ENCODE results near the gene PROSER2. TPM values are rescaled to one million over a fixed set of nuclear protein-coding genes. Genes with fewer than 3 reads are reported as not detected.

PROSER2 gene
- total and polyA plus RNA-seq, 4 donors, result 1.4 to 8.0 (median 4.3) TPM

Other genes with a start within 250 kb of the PROSER2 start
- gene USP6NL, start 211.7 kb upstream of the PROSER2 start, total RNA-seq, result 10 to 100 TPM; 11.3 to 12.5 TPM
- gene USP6NL, start 211.7 kb upstream of the PROSER2 start, polyA plus RNA-seq, result 1 to 10 TPM; 3.8 to 4.1 TPM
- gene ECHDC3, start 81.0 kb upstream of the PROSER2 start, total RNA-seq, result 1 to 10 TPM; 7.3 to 9.6 TPM
- gene ECHDC3, start 81.0 kb upstream of the PROSER2 start, polyA plus RNA-seq, result 10 to 100 TPM in 1 of 2 donors, 1 to 10 TPM in 1; 6.0 to 10.1 TPM
- gene UPF2, start 219.5 kb downstream of the PROSER2 start, total RNA-seq, result 10 to 100 TPM; 17.8 to 26.1 TPM
- gene UPF2, start 219.5 kb downstream of the PROSER2 start, polyA plus RNA-seq, result 10 to 100 TPM; 16.0 to 27.5 TPM
- gene DHTKD1, start 245.6 kb downstream of the PROSER2 start, total RNA-seq, result 10 to 100 TPM; 16.2 to 20.2 TPM
- 1 to 10 TPM; 4.0 to 7.2 TPM for gene DHTKD1, start 245.6 kb downstream of the PROSER2 start, polyA plus RNA-seq